Activated CD4-positive, alpha-beta memory T cell treated with anti-CD3 and anti-CD28 coated beads, Interleukin-2, amount 10 ng/mL, durations not matched to agents 7 days and 5 days (primary cell): ENCODE measurements around the gene ARHGAP18. TPM values are rescaled to one million over a fixed set of nuclear protein-coding genes. Genes with fewer than 3 reads are reported as not detected.

ENCODE experiments used
- CTCF ChIA-PET: fragments of 350-600 bp; sonication (Branson Sonifier 250); formaldehyde crosslinking; loops from one replicate; lab custom pipeline; 2021; ENCODE audit warnings: antibody characterized with exemption, inconsistent platforms; lab: Charles Lee
- POLR2A ChIA-PET: fragments of 350-600 bp; sonication (Branson Sonifier 250); formaldehyde crosslinking; loops from one replicate; lab custom pipeline; 2021; ENCODE audit warnings: antibody characterized with exemption; lab: Charles Lee
- DNase-seq: peaks from one replicate; pipeline ENCODE4 v3.0.0-alpha.2; 2020
- H3K27ac Mint-ChIP-seq: one replicate; pipeline ENCODE4 v1.8.0; 2021; ENCODE audit warnings: mild to moderate bottlenecking, mixed read lengths
- H3K27me3 Mint-ChIP-seq: one replicate; pipeline ENCODE4 v1.8.0; 2021; ENCODE audit warnings: mixed read lengths
- H3K36me3 Mint-ChIP-seq: one replicate; pipeline ENCODE4 v1.8.0; 2021; ENCODE audit warnings: low read depth, mixed read lengths
- H3K4me1 Mint-ChIP-seq: one replicate; pipeline ENCODE4 v1.8.0; 2021; ENCODE audit warnings: mixed read lengths
- H3K4me3 Mint-ChIP-seq: one replicate; pipeline ENCODE4 v1.8.0; 2021; ENCODE audit warnings: mild to moderate bottlenecking, mixed read lengths
- H3K9me3 Mint-ChIP-seq: one replicate; pipeline ENCODE4 v1.8.0; 2021; ENCODE audit warnings: mixed read lengths
- total RNA-seq, 2 experiments: library from RNA; stranded (reverse); gene quantifications; one replicate each; pipeline ENCODE4 v1.2.3, GENCODE V29; 2021

The ARHGAP18 gene
- total RNA-seq, 2 experiments from 2014 or later, result 14.8 to 18.0 TPM

DNA sequence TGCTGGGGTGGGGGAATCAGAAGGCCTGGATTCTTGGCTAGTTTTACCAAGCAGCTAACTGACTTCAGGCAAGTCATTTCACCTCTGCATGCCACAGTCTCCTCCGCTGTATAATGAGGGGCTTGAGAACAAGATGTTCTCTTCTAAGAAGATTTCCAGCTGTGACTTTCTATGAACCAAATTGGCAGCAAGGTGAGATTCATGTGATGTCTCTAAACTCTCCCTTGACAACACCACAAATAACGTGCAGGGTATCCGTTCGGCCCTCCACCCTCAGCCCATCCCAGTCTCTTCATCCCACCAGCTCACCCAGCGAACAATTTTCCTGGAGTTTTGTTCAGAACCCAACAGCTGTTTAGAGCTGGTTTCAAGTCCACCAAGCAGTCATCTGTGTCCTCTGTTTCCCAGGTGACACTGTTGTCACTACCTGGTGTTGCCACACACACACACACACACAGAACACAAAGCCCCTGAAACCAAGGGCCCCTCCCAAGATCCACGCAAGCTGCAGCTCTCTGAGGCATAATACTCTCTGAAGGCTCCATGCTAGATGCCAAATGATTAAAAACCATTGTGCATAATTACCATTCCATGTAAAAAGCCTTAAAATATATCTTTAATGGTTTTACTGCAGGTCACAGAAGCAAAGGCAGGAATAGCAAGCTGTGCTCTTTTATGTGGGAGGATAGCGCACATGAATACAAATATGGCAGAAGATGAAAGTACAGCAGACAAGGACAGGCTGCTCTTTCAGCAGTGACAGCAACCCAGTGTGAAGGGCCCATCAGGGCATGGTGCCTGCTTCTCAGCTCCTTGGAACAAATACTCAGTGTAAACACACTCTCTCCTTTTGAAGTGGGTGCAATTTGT, 48.2 kb downstream of the ARHGAP18 start:
- ChIA-PET CTCF (interaction anchor here (0.7 to 1.4 kb wide), 2 partner anchors 10 to 137 kb away, joined by 3 read pairs; no protein-coding TSS in a partner anchor), POLR2A (interaction anchor here (1.1 kb wide), 1 partner anchor 22 kb away, joined by 3 read pairs; no protein-coding TSS in a partner anchor)
- Mint-ChIP-seq H3K9me3 (no peaks in the 10 kb centered on the region), H3K36me3 (no peaks in the 10 kb centered on the region), H3K4me1 (peaks cover 18% of the 10 kb centered on the region), H3K4me3 (no peak overlapping the region), H3K27me3 (no peaks in the 10 kb centered on the region), H3K27ac (no peak overlapping the region)
- DNase-seq, result no peak

DNA sequence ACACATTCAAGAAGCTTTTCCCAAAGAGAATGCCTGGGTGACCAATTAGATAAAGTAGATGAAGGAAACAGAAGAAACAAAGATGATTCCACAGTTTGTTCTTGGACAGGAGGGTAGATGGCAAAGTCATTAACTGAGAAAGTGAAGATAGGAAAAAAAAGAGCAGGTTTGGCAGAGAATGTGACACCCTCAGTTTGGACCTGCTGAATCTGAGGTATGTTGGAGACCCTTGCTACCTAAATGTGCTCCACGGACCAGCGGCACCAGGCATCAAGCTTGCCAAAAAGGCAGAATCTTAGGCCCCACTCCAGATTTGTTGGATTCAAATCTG, 49.7 kb downstream of the ARHGAP18 start:
- no peak for DNase-seq
- Mint-ChIP-seq H3K27me3 (no peaks in the 10 kb centered on the region), H3K9me3 (no peaks in the 10 kb centered on the region), H3K36me3 (no peaks in the 10 kb centered on the region), H3K4me1 (peaks cover 10% of the 10 kb centered on the region), H3K27ac (no peak overlapping the region), H3K4me3 (no peak overlapping the region)
- POLR2A ChIA-PET, result no interaction called here
- CTCF ChIA-PET, result interaction anchor here (1.4 to 1.7 kb wide), 2 partner anchors 11 to 19 kb away, joined by 3 read pairs; no protein-coding TSS in a partner anchor

DNA sequence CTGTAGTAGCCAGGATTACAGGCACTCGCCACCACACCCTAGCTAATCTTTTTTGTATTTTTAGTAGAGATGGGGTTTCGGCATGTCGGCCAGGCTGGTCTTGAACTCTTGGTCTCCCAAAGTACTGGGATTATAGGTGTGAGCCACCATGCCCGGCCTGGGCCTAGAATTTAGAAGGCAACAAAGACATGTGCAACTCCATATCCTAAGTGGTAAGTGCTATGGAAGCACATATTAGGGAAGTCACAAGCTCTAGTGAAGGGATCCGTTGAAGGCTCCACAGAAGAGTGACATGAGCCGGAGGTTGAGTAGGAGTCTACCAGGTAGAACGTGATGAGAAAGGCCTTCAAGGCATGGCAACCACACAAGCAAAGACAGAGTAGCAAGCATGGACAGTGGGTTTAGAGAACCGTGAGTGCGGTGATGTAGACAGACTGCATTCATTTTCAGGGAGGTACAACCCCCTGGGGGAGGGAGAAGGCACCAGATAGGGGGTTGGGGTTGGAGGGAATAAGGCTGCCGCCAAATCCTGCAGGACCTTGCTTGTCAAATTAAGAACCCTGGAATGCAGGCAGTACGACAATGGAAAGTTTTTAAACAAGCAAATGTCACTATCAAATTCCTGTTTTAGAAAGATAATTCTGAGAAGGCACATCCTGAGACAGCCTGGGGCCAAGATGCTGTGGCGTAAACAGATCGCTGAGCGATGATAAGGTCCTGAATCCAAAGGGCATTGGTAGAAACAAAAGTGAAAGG, 50.2 kb downstream of the ARHGAP18 start:
- Mint-ChIP-seq H3K36me3 (no peaks in the 10 kb centered on the region), H3K27ac (no peak overlapping the region), H3K4me3 (no peak overlapping the region), H3K27me3 (no peaks in the 10 kb centered on the region), H3K9me3 (no peaks in the 10 kb centered on the region), H3K4me1 (peaks cover 10% of the 10 kb centered on the region)
- ChIA-PET POLR2A (no interaction called here), CTCF (interaction anchor here (1.7 kb wide), 1 partner anchor 18 kb away, joined by 3 read pairs; no protein-coding TSS in a partner anchor)
- DNase-seq, result no peak

GRCh38 chr6:129659167-129659566, 50.8 kb downstream of the ARHGAP18 start:
- no peaks in the 10 kb centered on the region for H3K9me3 Mint-ChIP-seq
- no peaks in the 10 kb centered on the region for H3K27me3 Mint-ChIP-seq
- H3K4me1 Mint-ChIP-seq, result peaks cover 7% of the 10 kb centered on the region
- ChIA-PET CTCF (no interaction called here), POLR2A (no interaction called here)
- H3K4me3 Mint-ChIP-seq, result no peak overlapping the region
- H3K36me3 Mint-ChIP-seq, result no peaks in the 10 kb centered on the region
- DNase-seq, result no peak
- no peak overlapping the region for H3K27ac Mint-ChIP-seq

- no peak overlapping the region for H3K27ac Mint-ChIP-seq
- POLR2A ChIA-PET, result no interaction called here
- DNase-seq, result no peak
- H3K4me1 Mint-ChIP-seq, result peaks cover 2% of the 10 kb centered on the region
- H3K36me3 Mint-ChIP-seq, result no peaks in the 10 kb centered on the region
- no peaks in the 10 kb centered on the region for H3K9me3 Mint-ChIP-seq
- CTCF ChIA-PET, result no interaction called here
- H3K4me3 Mint-ChIP-seq, result no peak overlapping the region
- H3K27me3 Mint-ChIP-seq, result no peaks in the 10 kb centered on the region
Observed at GRCh38 chr6:129657483-129657882, 52.5 kb downstream of the ARHGAP18 start.

DNA sequence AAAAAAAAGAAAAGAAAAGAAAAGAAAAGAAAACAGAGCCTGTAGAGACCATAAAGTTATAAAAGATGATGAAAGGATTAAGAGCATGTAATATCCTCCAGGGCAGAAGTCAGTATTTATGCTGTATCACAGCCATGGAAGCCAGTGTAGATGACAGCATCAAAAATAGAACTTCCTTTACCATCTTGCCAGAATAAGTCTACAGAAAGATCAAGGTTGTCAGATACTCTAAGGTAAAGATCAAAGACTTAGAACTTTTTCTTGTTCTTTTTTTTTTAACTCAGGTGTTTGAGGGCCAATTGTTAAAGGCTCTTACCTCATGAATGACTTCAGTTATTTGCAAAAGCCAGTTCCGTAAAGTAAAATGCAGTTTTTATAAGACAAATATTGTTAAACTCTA, 54.6 kb downstream of the ARHGAP18 start:
- Mint-ChIP-seq H3K4me1 (peaks cover 8% of the 10 kb centered on the region), H3K27ac (no peak overlapping the region), H3K36me3 (no peaks in the 10 kb centered on the region), H3K9me3 (no peaks in the 10 kb centered on the region), H3K27me3 (no peaks in the 10 kb centered on the region), H3K4me3 (no peak overlapping the region)
- ChIA-PET CTCF (no interaction called here), POLR2A (no interaction called here)
- no peak for DNase-seq

- no peak overlapping the region for H3K4me3 Mint-ChIP-seq
- peaks cover 8% of the 10 kb centered on the region for H3K4me1 Mint-ChIP-seq
- ChIA-PET POLR2A (no interaction called here), CTCF (interaction anchor here (0.7 to 1.1 kb wide), 2 partner anchors 16 to 77 kb away, joined by 3 read pairs; no protein-coding TSS in a partner anchor)
- H3K36me3 Mint-ChIP-seq, result no peaks in the 10 kb centered on the region
- H3K9me3 Mint-ChIP-seq, result no peaks in the 10 kb centered on the region
- no peaks in the 10 kb centered on the region for H3K27me3 Mint-ChIP-seq
- DNase-seq, result no peak
- H3K27ac Mint-ChIP-seq, result no peak overlapping the region
Observed at GRCh38 chr6:129653746-129654145, 56.2 kb downstream of the ARHGAP18 start.

DNA sequence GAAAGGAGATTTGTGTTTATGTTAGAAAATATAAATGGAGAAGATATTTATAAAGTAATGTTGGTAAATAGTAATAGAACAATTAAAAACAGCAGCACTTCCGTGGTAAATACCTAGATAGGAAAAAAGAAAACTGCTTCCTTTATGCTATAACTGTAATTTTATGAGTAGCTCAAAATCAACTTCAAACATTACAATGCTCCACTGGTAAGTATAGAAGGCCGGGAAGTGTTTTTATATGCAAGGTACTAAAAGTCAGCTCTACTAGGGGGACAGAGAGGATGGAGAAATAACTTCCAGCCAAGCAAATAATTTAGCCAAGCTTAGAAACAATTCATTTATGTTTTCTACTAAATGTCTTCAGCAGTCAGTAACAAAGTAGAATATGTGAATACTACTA, 56.7 kb downstream of the ARHGAP18 start:
- ChIA-PET CTCF (interaction anchor here (1.1 kb wide), 1 partner anchor 78 kb away, joined by 3 read pairs; no protein-coding TSS in a partner anchor), POLR2A (no interaction called here)
- Mint-ChIP-seq H3K36me3 (no peaks in the 10 kb centered on the region), H3K4me3 (no peak overlapping the region), H3K27ac (no peak overlapping the region), H3K9me3 (no peaks in the 10 kb centered on the region), H3K4me1 (peaks cover 9% of the 10 kb centered on the region), H3K27me3 (no peaks in the 10 kb centered on the region)
- no peak for DNase-seq

DNA sequence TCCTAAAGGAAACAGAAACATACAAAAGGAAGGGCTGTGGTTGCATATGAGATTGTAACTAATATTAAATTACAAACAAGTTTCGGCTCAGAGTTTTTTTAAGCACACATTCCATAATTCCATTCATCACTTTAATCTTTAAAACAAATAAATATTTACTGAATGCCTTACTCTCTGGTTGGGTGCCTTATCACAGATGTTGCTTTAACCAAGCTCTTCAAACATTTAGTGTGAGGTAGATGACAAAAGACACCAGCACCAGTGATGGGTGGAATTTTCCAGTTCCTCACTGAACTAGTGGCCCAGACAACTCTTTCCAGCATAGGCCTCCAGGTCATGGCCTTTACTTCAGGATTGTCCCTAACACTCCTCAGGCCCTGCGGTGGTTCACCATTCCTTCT, 58.7 kb downstream of the ARHGAP18 start:
- H3K4me1 Mint-ChIP-seq, result peaks cover 9% of the 10 kb centered on the region
- H3K27ac Mint-ChIP-seq, result no peak overlapping the region
- H3K27me3 Mint-ChIP-seq, result no peaks in the 10 kb centered on the region
- no peaks in the 10 kb centered on the region for H3K9me3 Mint-ChIP-seq
- POLR2A ChIA-PET, result no interaction called here
- DNase-seq, result no peak
- no peaks in the 10 kb centered on the region for H3K36me3 Mint-ChIP-seq
- no peak overlapping the region for H3K4me3 Mint-ChIP-seq
- CTCF ChIA-PET, result no interaction called here

GRCh38 chr6:129648819-129649491, 61.0 kb downstream of the ARHGAP18 start:
- peaks cover 9% of the 10 kb centered on the region for H3K4me1 Mint-ChIP-seq
- ChIA-PET POLR2A (no interaction called here), CTCF (no interaction called here)
- no peak for DNase-seq
- no peak overlapping the region for H3K27ac Mint-ChIP-seq
- H3K27me3 Mint-ChIP-seq, result no peaks in the 10 kb centered on the region
- no peak overlapping the region for H3K4me3 Mint-ChIP-seq
- no peaks in the 10 kb centered on the region for H3K9me3 Mint-ChIP-seq
- no peaks in the 10 kb centered on the region for H3K36me3 Mint-ChIP-seq

DNA sequence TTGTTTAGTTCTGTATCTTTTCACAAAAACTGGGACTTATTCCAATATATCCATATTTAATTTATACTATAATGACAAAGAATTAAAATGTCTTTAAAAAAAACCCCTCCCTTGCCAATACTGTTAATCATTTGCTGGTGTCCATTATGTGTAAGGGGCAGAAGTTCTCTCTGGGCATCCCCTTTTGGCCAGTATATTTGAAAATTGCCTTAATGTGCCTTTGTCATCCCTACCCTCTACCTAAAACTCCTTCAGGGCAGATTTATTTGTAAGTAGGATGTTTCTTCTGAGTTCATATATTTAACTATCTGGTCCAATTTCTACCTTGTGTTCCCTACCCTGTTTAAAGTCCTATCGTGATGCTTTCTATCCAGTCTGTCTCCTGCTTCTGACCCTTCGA, 62.9 kb downstream of the ARHGAP18 start:
- ChIA-PET CTCF (no interaction called here), POLR2A (no interaction called here)
- DNase-seq, result no peak
- H3K4me1 Mint-ChIP-seq, result peaks cover 8% of the 10 kb centered on the region
- no peaks in the 10 kb centered on the region for H3K36me3 Mint-ChIP-seq
- H3K27me3 Mint-ChIP-seq, result no peaks in the 10 kb centered on the region
- H3K9me3 Mint-ChIP-seq, result no peaks in the 10 kb centered on the region
- H3K27ac Mint-ChIP-seq, result no peak overlapping the region
- no peak overlapping the region for H3K4me3 Mint-ChIP-seq

DNA sequence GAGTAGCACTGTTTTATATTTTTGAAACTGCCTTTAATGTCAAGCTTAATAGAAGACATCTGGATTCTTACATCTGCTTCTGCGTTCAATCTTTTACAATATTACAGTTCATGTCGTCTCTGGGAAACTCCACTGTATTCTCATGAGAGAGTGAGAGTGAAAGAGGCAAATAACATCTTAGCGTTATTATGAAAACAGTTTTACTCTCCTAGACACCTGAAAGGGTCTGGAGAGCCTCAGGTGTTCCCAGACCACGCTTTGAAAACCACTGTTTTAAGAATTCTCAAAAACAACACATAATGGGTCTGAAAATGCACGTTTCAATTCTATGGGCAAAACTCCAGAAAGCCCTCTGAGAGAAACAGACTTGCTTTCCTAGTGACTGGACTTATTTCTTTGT, 63.3 kb downstream of the ARHGAP18 start:
- ChIA-PET CTCF (no interaction called here), POLR2A (no interaction called here)
- peaks cover 5% of the 10 kb centered on the region for H3K4me1 Mint-ChIP-seq
- no peak overlapping the region for H3K4me3 Mint-ChIP-seq
- DNase-seq, result no peak
- H3K9me3 Mint-ChIP-seq, result no peaks in the 10 kb centered on the region
- no peaks in the 10 kb centered on the region for H3K36me3 Mint-ChIP-seq
- H3K27ac Mint-ChIP-seq, result no peak overlapping the region
- H3K27me3 Mint-ChIP-seq, result no peaks in the 10 kb centered on the region
